Endothelial cell (in vitro differentiated cells): Measurements from ENCODE around the gene TEX22. TPM values are rescaled to one million over a fixed set of nuclear protein-coding genes. Genes with fewer than 3 reads are reported as not detected.

Experiments used
- DNase-seq: peaks from one replicate; pipeline ENCODE4 v3.0.0; 2021; ENCODE audit warnings: low spot score
- H3K27ac Mint-ChIP-seq: one replicate; pipeline ENCODE4 v1.8.0; 2021; ENCODE audit warnings: mixed read lengths, inconsistent platforms; ENCODE audit not compliant: unreplicated experiment
- H3K27me3 Mint-ChIP-seq: one replicate; pipeline ENCODE4 v1.8.0; 2021; ENCODE audit warnings: mild to moderate bottlenecking, moderate library complexity, mixed read lengths, inconsistent platforms; ENCODE audit not compliant: unreplicated experiment
- H3K36me3 Mint-ChIP-seq: one replicate; pipeline ENCODE4 v1.8.0; 2021; ENCODE audit warnings: mild to moderate bottlenecking, low read depth, mixed read lengths, inconsistent platforms; ENCODE audit not compliant: unreplicated experiment
- H3K4me1 Mint-ChIP-seq: one replicate; pipeline ENCODE4 v1.8.0; 2021; ENCODE audit warnings: mild to moderate bottlenecking, mixed read lengths, inconsistent platforms; ENCODE audit not compliant: unreplicated experiment
- H3K4me3 Mint-ChIP-seq: one replicate; pipeline ENCODE4 v1.8.0; 2021; ENCODE audit warnings: mild to moderate bottlenecking, mixed read lengths, inconsistent platforms; ENCODE audit not compliant: unreplicated experiment
- H3K9me3 Mint-ChIP-seq: one replicate; pipeline ENCODE4 v1.8.0; 2021; ENCODE audit warnings: mixed read lengths, inconsistent platforms; ENCODE audit not compliant: unreplicated experiment
- total RNA-seq: library from RNA; stranded (reverse); fragmentation: NEBNext Ultra II Directional; extraction: Animal tissue kit (Norgen Biotek cat#: 25700); gene quantifications from one replicate; pipeline ENCODE4 v1.2.1, GENCODE V29; 2021; ENCODE audit not compliant: unreplicated experiment
- TF ChIP-seq, protein P1 (sequence below): fragments of 200-600 bp; sonication (generic); IDR thresholded peaks from one replicate; pipeline ENCODE4 v1.5.0; 2021; ENCODE audit warnings: antibody characterized with exemption; ENCODE audit not compliant: unreplicated experiment

Gene TEX22
- total RNA-seq, 1 donor from 2014 or later = 1.1 TPM

DNA sequence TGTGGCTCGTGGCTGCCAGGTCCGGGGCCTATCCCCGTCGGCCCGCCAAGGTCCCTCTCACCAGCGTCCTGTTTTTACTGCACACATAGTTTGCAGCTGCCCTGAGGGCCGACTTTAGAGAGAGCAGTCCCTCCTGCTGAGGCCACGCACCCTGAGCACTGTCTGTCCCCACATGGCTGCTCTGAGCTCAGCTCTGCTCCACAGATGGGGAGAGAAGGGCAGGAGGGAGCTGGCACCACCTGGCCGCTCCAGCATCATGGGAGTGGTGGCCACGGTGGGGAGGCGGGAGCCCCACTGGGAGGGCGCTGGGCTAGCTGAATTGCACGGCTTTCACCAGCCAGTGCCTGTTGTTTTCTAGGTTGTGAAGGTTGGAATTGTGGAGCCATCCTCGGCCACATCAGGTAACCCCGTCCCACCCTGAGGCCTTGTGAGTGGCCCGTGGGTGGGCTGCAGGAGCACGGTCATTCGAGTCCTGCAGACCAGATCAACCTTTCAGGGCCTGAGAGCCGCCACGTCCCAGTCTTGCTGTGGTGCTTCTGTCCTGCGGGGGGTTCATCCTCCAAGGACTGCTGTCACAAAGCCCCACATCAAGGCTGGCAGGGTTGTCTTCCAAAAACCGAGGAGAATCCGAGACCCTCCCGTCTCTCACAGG, 7.4 kb upstream of the TEX22 start:
- DNase-seq = no peak
- H3K9me3 Mint-ChIP-seq = no peaks in the 10 kb centered on the region
- H3K27me3 Mint-ChIP-seq = peaks cover 9% of the 10 kb centered on the region

DNA sequence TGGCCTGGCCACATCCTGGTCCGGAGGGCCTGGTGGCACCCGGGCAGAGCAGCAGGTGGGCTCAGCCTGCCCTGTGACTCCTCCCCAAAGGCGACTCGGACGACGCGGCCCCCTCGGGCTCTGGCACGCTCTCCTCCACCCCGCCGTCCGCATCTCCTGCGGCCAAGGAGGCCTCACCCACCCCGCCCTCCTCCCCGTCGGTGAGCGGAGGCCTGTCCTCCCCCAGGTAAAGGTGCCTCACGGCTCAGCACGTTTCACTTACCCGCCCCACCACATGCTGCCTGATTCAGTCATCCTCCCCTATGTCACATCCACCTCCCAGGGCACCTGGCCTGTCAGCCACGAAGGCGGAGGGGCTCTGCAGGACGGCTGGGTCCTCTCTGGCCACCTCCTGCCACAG, 6.8 kb upstream of the TEX22 start:
- no peaks in the 10 kb centered on the region for H3K4me1 Mint-ChIP-seq
- no peaks in the 10 kb centered on the region for H3K9me3 Mint-ChIP-seq
- DNase-seq = no peak
- H3K4me3 Mint-ChIP-seq = no peak overlapping the region
- H3K36me3 Mint-ChIP-seq = peaks cover 3% of the 10 kb centered on the region
- peak overlapping the region; percentile 48 for H3K27ac Mint-ChIP-seq
- peaks cover 9% of the 10 kb centered on the region for H3K27me3 Mint-ChIP-seq
- TF ChIP-seq, protein P1, sequence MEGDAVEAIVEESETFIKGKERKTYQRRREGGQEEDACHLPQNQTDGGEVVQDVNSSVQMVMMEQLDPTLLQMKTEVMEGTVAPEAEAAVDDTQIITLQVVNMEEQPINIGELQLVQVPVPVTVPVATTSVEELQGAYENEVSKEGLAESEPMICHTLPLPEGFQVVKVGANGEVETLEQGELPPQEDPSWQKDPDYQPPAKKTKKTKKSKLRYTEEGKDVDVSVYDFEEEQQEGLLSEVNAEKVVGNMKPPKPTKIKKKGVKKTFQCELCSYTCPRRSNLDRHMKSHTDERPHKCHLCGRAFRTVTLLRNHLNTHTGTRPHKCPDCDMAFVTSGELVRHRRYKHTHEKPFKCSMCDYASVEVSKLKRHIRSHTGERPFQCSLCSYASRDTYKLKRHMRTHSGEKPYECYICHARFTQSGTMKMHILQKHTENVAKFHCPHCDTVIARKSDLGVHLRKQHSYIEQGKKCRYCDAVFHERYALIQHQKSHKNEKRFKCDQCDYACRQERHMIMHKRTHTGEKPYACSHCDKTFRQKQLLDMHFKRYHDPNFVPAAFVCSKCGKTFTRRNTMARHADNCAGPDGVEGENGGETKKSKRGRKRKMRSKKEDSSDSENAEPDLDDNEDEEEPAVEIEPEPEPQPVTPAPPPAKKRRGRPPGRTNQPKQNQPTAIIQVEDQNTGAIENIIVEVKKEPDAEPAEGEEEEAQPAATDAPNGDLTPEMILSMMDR = no peak

More for the DNA sequence above, 7.4 kb upstream of the TEX22 start:
- H3K4me1 Mint-ChIP-seq = no peaks in the 10 kb centered on the region
- H3K36me3 Mint-ChIP-seq = peaks cover 3% of the 10 kb centered on the region
- TF ChIP-seq, protein P1 = no peak
- H3K4me3 Mint-ChIP-seq = no peak overlapping the region
- no peak overlapping the region for H3K27ac Mint-ChIP-seq

DNA sequence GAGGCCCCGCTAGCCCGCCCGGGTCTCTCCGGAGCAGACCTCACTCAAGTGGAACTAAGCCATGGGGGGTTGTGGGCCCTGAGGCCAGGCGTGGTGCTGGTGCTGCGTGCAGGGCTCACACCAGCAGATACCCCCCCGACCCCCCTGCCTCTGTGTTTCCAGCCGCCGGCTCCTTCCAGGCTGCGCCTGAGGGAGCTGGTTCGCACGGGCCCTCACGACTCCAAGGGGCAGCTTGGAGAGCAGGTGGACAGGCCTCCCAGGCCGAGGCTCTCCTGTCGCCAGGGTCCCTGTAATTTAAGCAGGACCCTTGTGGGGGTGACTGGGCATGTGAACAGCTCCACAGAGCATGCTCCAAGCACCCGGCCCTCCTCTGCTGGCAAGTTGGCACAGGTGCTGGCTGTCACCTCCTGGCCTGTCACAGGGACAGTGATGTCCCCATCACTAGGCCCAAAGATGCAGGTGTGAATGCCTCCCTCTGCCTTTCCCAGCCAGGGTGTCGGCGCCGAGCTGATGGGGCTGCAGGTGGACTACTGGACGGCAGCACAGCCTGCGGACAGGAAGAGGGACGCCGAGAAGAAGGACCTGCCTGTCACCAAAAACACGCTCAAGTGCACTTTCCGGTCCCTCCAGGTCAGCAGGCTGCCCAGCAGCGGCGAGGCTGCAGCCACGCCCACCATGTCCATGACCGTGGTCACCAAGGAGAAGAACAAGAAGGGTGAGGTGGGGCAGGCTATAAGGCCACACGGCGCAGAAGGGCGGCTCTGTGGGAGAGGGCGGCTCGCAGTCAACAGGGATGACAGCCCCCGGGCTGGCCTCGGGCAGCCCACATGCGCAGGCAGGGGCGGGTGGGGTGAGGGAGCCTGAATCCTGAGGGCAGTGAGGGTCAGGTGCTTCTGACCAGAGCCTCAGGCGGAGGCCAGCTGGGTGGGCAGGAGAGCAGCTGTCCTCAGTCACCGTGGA, 5.9 kb upstream of the TEX22 start:
- TF ChIP-seq, protein P1 = no peak
- Mint-ChIP-seq H3K4me1 (peaks cover under 1% of the 10 kb centered on the region), H3K4me3 (no peak overlapping the region), H3K27me3 (peaks cover 10% of the 10 kb centered on the region), H3K36me3 (peaks cover 3% of the 10 kb centered on the region), H3K9me3 (no peaks in the 10 kb centered on the region), H3K27ac (no peak overlapping the region)
- no peak for DNase-seq

DNA sequence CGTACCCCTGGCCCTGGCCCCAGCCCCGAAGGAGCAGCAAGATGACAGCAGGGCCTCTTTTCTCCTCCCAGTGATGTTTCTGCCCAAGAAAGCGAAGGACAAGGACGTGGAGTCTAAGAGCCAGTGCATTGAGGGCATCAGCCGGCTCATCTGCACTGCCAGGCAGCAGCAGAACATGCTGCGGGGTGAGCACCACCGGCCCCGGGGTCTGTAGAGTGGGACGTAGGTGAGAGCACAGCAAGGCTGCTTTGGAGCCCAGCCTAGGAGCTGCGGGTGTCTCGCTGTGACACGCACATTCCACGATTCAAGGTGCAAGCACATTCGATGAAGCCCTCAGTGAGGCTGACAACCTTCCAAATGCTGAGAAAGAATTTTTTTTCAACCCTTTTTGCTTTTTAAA, 5.2 kb upstream of the TEX22 start:
- no peaks in the 10 kb centered on the region for H3K9me3 Mint-ChIP-seq
- no peak for DNase-seq
- peaks cover 12% of the 10 kb centered on the region for H3K27me3 Mint-ChIP-seq
- peaks cover 2% of the 10 kb centered on the region for H3K4me1 Mint-ChIP-seq
- TF ChIP-seq, protein P1 = no peak
- no peak overlapping the region for H3K4me3 Mint-ChIP-seq
- H3K36me3 Mint-ChIP-seq = peaks cover 3% of the 10 kb centered on the region
- no peak overlapping the region for H3K27ac Mint-ChIP-seq
